H9 (cell line): ENCODE measurements around the gene ATG101. TPM values are rescaled to one million over a fixed set of nuclear protein-coding genes. Genes with fewer than 3 reads are reported as not detected.

Source experiments
- DNase-seq: peaks from one replicate; pipeline ENCODE4 v3.0.0-alpha.2; 2017
- H2AFZ ChIP-seq: one replicate; pipeline ENCODE4 v1.6.1; 2013; ENCODE audit warnings: mild to moderate bottlenecking, low read length, control low read depth, moderate library complexity
- H2AK5ac ChIP-seq: 2 replicates; pipeline ENCODE4 v1.6.1; 2013; ENCODE audit warnings: low read length, control low read depth, mixed read lengths; ENCODE audit not compliant: insufficient read length
- H2BK120ac ChIP-seq: one replicate; pipeline ENCODE4 v1.6.1; 2013; ENCODE audit warnings: low read depth, mild to moderate bottlenecking, low read length, control low read depth, inconsistent platforms; ENCODE audit not compliant: poor library complexity, severe bottlenecking
- H2BK12ac ChIP-seq: 2 replicates; pipeline ENCODE4 v1.6.1; 2013; ENCODE audit warnings: low read length, control low read depth, mixed read lengths, low read depth; ENCODE audit not compliant: insufficient read length
- H2BK15ac ChIP-seq: 2 replicates; pipeline ENCODE4 v1.6.1; 2013; ENCODE audit warnings: low read depth, low read length, control low read depth
- H2BK20ac ChIP-seq: one replicate; pipeline ENCODE4 v1.6.1; 2013; ENCODE audit warnings: low read depth, mild to moderate bottlenecking, low read length, control low read depth, inconsistent platforms; ENCODE audit not compliant: poor library complexity, severe bottlenecking
- H2BK5ac ChIP-seq: 2 replicates; pipeline ENCODE4 v1.6.1; 2013; ENCODE audit warnings: low read length, control low read depth, mixed read lengths; ENCODE audit not compliant: insufficient read length
- H3K14ac ChIP-seq: 2 replicates; pipeline ENCODE4 v1.6.1; 2013; ENCODE audit warnings: low read length, control low read depth; ENCODE audit not compliant: insufficient read depth
- H3K18ac ChIP-seq: 2 replicates; pipeline ENCODE4 v1.6.1; 2013; ENCODE audit warnings: low read depth, mild to moderate bottlenecking, mixed read lengths, low read length, control low read depth; ENCODE audit not compliant: insufficient read length
- H3K23ac ChIP-seq: 2 replicates; pipeline ENCODE4 v1.6.1; 2013; ENCODE audit warnings: low read length, control low read depth, mixed read lengths, low read depth; ENCODE audit not compliant: insufficient read length
- H3K23me2 ChIP-seq: 2 replicates; pipeline ENCODE4 v1.6.1; 2013; ENCODE audit warnings: low read depth, mild to moderate bottlenecking, mixed read lengths, low read length, control low read depth; ENCODE audit not compliant: insufficient read length, poor library complexity, severe bottlenecking
- H3K27ac ChIP-seq: 2 replicates; pipeline ENCODE4 v1.5.1; 2013; ENCODE audit warnings: low read length, control low read depth, mixed read lengths, low read depth; ENCODE audit not compliant: insufficient read length
- H3K27me3 ChIP-seq: 2 replicates; pipeline ENCODE4 v1.6.1; 2013; ENCODE audit warnings: low read length, control low read depth, inconsistent platforms; ENCODE audit not compliant: insufficient read depth
- H3K4ac ChIP-seq: 2 replicates; pipeline ENCODE4 v1.6.1; 2013; ENCODE audit warnings: low read depth, mild to moderate bottlenecking, control low read depth, inconsistent platforms, low read length, moderate library complexity
- H3K4me1 ChIP-seq: 2 replicates; pipeline ENCODE4 v1.6.1; 2013; ENCODE audit warnings: low read length, control low read depth, inconsistent platforms; ENCODE audit not compliant: insufficient read depth
- H3K4me2 ChIP-seq: 2 replicates; pipeline ENCODE4 v1.6.1; 2013; ENCODE audit warnings: low read length, control low read depth, mixed read lengths; ENCODE audit not compliant: insufficient read length, insufficient read depth
- H3K56ac ChIP-seq: 2 replicates; pipeline ENCODE4 v1.6.1; 2013; ENCODE audit warnings: low read depth, mild to moderate bottlenecking, mixed read lengths, low read length, control low read depth; ENCODE audit not compliant: insufficient read length
- H3K79me1 ChIP-seq: 2 replicates; pipeline ENCODE4 v1.6.1; 2013; ENCODE audit warnings: low read depth, mild to moderate bottlenecking, moderate library complexity, low read length, control low read depth, inconsistent platforms; ENCODE audit not compliant: insufficient read depth, poor library complexity, severe bottlenecking
- H3K79me2 ChIP-seq: 2 replicates; pipeline ENCODE4 v1.6.1; 2013; ENCODE audit warnings: low read length, control low read depth, inconsistent platforms; ENCODE audit not compliant: insufficient read depth
- H3K9ac ChIP-seq: 2 replicates; pipeline ENCODE4 v1.6.1; 2013; ENCODE audit warnings: low read length, control low read depth, mixed read lengths; ENCODE audit not compliant: insufficient read length; ENCODE audit errors: extremely low read depth
- H3K9me3 ChIP-seq: one replicate; pipeline ENCODE4 v1.6.1; 2013; ENCODE audit warnings: low read depth, low read length, inconsistent platforms; ENCODE audit not compliant: control insufficient read depth
- H3T11ph ChIP-seq: one replicate; pipeline ENCODE4 v1.6.1; 2013; ENCODE audit warnings: mild to moderate bottlenecking, low read length, control low read depth, inconsistent platforms
- H4K20me1 ChIP-seq: one replicate; pipeline ENCODE4 v1.6.1; 2013; ENCODE audit not compliant: control insufficient read depth, insufficient read length, insufficient read depth
- H4K5ac ChIP-seq: 2 replicates; pipeline ENCODE4 v1.6.1; 2013; ENCODE audit warnings: low read depth, mild to moderate bottlenecking, mixed read lengths, low read length, control low read depth; ENCODE audit not compliant: insufficient read length
- H4K8ac ChIP-seq: replicated peaks from 2 replicates; pipeline ENCODE4 v1.6.1; 2013; ENCODE audit warnings: low read length, control low read depth, mixed read lengths, low read depth; ENCODE audit not compliant: insufficient read length
- H4K91ac ChIP-seq: 2 replicates; pipeline ENCODE4 v1.6.1; 2013; ENCODE audit warnings: low read depth, mild to moderate bottlenecking, moderate library complexity, mixed read lengths, low read length, control low read depth; ENCODE audit not compliant: insufficient read length
- H3K27ac Mint-ChIP-seq, 3 experiments: 2 replicates in 2 of 3; 3 replicates in 1 of 3; pipeline ENCODE4 v1.8.0; 2020 to 2021; ENCODE audit warnings: mixed read lengths in 3 of 3, mild to moderate bottlenecking in 1 of 3, moderate library complexity in 1 of 3
- H3K27me3 Mint-ChIP-seq: 2 replicates; pipeline ENCODE4 v1.8.0; 2021; ENCODE audit warnings: low read depth, mild to moderate bottlenecking, moderate library complexity, mixed read lengths
- H3K36me3 Mint-ChIP-seq, 3 experiments: 2 replicates in 2 of 3; 3 replicates in 1 of 3; pipeline ENCODE4 v1.8.0; 2020 to 2021; ENCODE audit warnings: low read depth in 3 of 3, mixed read lengths in 3 of 3; ENCODE audit not compliant: insufficient read depth in 1 of 3
- H3K4me1 Mint-ChIP-seq, 2 experiments: 2 replicates each; pipeline ENCODE4 v1.8.0; 2020; ENCODE audit warnings: mixed read lengths in 2 of 2
- H3K4me3 Mint-ChIP-seq, 2 experiments: 2 replicates in 1 of 2; 3 replicates in 1 of 2; pipeline ENCODE4 v1.8.0; 2020 to 2021; ENCODE audit warnings: mild to moderate bottlenecking in 2 of 2, mixed read lengths in 2 of 2, moderate library complexity in 1 of 2
- H3K9me3 Mint-ChIP-seq, 2 experiments: 2 replicates in 1 of 2; 3 replicates in 1 of 2; pipeline ENCODE4 v1.8.0; 2020; ENCODE audit warnings: mild to moderate bottlenecking in 2 of 2, mixed read lengths in 2 of 2, moderate library complexity in 1 of 2
- WGBS: extraction: QIAGEN DNeasy Blood & Tissue Kit; methylation state at CpG from one replicate; pipeline ENCODE4 v1.1.7; 2013; ENCODE audit warnings: missing lambda C conversion rate, low lambda C conversion rate, mixed read lengths; ENCODE audit not compliant: insufficient read length; ENCODE audit errors: extremely low coverage; 5-methylcytosine and 5-hydroxymethylcytosine counted together
- total RNA-seq: library from RNA; stranded (reverse); gene quantifications from 2 replicates; pipeline ENCODE4 v1.2.1, GENCODE V29; 2021
- TF ChIP-seq, protein P1 (sequence below): fragments of 200-600 bp; sonication (generic); conservative IDR thresholded peaks from 3 replicates; pipeline ENCODE4 v1.8.0; 2021; ENCODE audit warnings: antibody characterized with exemption, mild to moderate bottlenecking

The ATG101 gene
- total RNA-seq, 1 experiment from 2014 or later, result 58.3 TPM

DNA sequence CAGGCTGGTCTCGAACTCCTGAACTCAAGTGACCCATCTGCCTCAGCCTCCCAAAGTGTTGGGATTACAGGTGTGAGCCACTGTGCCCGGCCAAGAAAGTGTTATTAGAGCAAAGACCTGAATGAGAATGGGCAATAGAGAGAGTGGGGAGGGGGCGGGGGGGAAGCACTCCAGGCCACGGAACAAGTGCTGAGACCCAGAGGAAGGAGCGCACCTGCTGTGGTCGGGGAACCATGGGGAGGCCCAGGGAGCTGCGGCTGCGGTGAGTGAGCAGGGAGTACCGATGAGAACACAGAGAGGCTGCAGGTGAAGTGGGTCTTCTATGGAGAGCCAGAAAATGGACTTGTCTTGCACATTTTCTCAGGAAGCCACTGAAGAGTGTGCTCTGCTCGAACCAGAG lies 20.5 kb downstream of the ATG101 start:
- no peak for DNase-seq

More for the DNA sequence above, 20.5 kb downstream of the ATG101 start:
- Histone ChIP-seq H3T11ph (no peak overlapping the region), H2BK120ac (no peak overlapping the region), H3K9me3 (no peaks in the 10 kb centered on the region), H4K20me1 (no peaks in the 10 kb centered on the region), H4K5ac (no peak overlapping the region), H2BK20ac (no peak overlapping the region), H3K4ac (no peak overlapping the region), H3K23ac (no peak overlapping the region), H4K91ac (no peak overlapping the region), H3K79me1 (no peaks in the 10 kb centered on the region), H3K56ac (no peak overlapping the region), H3K14ac (no peak overlapping the region), H3K4me1 (no peaks in the 10 kb centered on the region; the same call in 1 of the 2 replicates), H3K23me2 (no peaks in the 10 kb centered on the region), H3K18ac (no peak overlapping the region), H4K8ac (no peak overlapping the region), H2BK5ac (no peak overlapping the region), H2BK12ac (no peak overlapping the region), H2AFZ (no peak overlapping the region), H3K9ac (no peak overlapping the region), H2AK5ac (no peak overlapping the region), H3K27me3 (no peaks in the 10 kb centered on the region), H3K79me2 (no peaks in the 10 kb centered on the region), H3K4me2 (no peak overlapping the region), H2BK15ac (no peak overlapping the region), H3K27ac (no peak overlapping the region)
- Mint-ChIP-seq H3K4me1 (peaks cover 15 to 19% of the 10 kb centered on the region in 2 experiments), H3K4me3 (no peak overlapping the region; a peak in 1 of 5 replicates), H3K36me3 (no peaks in the 10 kb centered on the region), H3K27ac (no peak overlapping the region; a peak in 1 of 7 replicates), H3K9me3 (no peaks in the 10 kb centered on the region), H3K27me3 (peaks cover 23% of the 10 kb centered on the region)
- WGBS, result no CpG with 5 or more reads among the region's 10 CpGs
- TF ChIP-seq, protein P1, sequence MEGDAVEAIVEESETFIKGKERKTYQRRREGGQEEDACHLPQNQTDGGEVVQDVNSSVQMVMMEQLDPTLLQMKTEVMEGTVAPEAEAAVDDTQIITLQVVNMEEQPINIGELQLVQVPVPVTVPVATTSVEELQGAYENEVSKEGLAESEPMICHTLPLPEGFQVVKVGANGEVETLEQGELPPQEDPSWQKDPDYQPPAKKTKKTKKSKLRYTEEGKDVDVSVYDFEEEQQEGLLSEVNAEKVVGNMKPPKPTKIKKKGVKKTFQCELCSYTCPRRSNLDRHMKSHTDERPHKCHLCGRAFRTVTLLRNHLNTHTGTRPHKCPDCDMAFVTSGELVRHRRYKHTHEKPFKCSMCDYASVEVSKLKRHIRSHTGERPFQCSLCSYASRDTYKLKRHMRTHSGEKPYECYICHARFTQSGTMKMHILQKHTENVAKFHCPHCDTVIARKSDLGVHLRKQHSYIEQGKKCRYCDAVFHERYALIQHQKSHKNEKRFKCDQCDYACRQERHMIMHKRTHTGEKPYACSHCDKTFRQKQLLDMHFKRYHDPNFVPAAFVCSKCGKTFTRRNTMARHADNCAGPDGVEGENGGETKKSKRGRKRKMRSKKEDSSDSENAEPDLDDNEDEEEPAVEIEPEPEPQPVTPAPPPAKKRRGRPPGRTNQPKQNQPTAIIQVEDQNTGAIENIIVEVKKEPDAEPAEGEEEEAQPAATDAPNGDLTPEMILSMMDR, result no peak
